ENCODE measurements around the gene DAPK1. TPM values are rescaled to one million over a fixed set of nuclear protein-coding genes. Genes with fewer than 3 reads are reported as not detected.

Gene DAPK1
- total and polyA plus RNA-seq, 3 donors from 2014 or later = 35.1 to 74.6 (median 71.0) TPM

DNA sequence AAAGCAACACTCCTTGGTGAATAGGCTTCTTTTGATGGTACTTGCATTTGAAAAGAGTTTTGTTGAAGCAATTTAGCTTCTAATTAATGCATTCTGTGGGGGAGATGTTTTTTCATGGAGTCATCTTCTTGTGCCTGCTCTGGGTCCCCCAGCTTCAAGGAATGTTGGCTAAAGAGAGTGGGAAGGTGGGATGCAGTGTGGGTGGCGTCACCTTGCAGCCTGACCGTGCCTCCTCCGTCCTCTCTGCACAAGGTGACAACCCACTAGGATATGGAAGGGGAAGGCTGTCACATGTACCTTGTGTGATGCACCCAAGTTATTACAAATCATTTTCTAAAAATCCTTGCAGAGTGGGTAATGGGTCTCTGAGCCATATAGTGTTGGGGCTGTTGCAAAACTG lies 70.7 kb downstream of the DAPK1 start:
- Histone ChIP-seq H3K36me3 (ENCODE audit: low read depth, missing control alignments) (no peaks in the 10 kb centered on the region), H3K4me3 (no peak overlapping the region), H3K4me1 (peaks cover 45% of the 10 kb centered on the region), H3K27ac (no peak overlapping the region), H3K27me3 (no peaks in the 10 kb centered on the region), H3K9me3 (no peaks in the 10 kb centered on the region)
- TF ChIP-seq, protein P1, sequence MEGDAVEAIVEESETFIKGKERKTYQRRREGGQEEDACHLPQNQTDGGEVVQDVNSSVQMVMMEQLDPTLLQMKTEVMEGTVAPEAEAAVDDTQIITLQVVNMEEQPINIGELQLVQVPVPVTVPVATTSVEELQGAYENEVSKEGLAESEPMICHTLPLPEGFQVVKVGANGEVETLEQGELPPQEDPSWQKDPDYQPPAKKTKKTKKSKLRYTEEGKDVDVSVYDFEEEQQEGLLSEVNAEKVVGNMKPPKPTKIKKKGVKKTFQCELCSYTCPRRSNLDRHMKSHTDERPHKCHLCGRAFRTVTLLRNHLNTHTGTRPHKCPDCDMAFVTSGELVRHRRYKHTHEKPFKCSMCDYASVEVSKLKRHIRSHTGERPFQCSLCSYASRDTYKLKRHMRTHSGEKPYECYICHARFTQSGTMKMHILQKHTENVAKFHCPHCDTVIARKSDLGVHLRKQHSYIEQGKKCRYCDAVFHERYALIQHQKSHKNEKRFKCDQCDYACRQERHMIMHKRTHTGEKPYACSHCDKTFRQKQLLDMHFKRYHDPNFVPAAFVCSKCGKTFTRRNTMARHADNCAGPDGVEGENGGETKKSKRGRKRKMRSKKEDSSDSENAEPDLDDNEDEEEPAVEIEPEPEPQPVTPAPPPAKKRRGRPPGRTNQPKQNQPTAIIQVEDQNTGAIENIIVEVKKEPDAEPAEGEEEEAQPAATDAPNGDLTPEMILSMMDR (IDR thresholded peaks at IDR 0.05) = no peak
- no peak for TF ChIP-seq POLR2A (IDR thresholded peaks at IDR 0.05)
- no peak for DNase-seq
- intact Hi-C loops (cut with DNase I; ENCODE audit: low total_unique reads) = no loop called here
- WGBS, 2 donors = 59 to 84% methylated on average over 3 of the region's 3 CpGs

DNA sequence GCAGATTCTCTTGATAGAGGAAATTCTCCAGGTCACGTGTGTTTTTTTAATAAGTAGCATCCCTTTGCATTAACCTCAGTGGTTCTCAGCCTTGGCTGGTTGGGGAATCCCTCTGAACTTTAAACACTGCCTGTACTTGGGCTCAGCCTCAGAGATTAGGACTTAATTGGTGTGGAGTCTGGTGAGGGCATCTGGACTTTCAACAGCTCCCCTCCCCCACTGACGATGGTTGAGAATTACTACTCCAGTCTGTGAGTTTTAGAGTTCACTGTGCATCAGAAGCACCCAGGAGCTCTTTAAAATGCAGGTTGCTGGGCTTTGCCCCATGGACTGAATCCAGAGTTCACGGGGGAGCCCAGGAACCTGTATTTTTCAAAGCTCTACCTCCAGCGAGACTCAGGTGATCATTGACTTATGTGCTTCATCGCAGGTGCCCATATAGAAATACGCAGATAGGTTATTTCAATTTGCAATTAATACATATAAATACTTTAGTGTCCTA lies 71.4 kb downstream of the DAPK1 start:
- no peak for DNase-seq
- Histone ChIP-seq H3K36me3 (ENCODE audit: low read depth, missing control alignments) (no peaks in the 10 kb centered on the region), H3K9me3 (no peaks in the 10 kb centered on the region), H3K4me3 (no peak overlapping the region), H3K4me1 (peaks cover 45% of the 10 kb centered on the region), H3K27ac (peak overlapping the region in 1 of 2 donors; percentile 64), H3K27me3 (no peaks in the 10 kb centered on the region)
- intact Hi-C loops (cut with DNase I; ENCODE audit: low total_unique reads) = no loop called here
- WGBS, 2 donors = 76 to 85% methylated on average over 6 of the region's 6 CpGs
- TF ChIP-seq, protein P1 (IDR thresholded peaks at IDR 0.05) = no peak
- no peak for TF ChIP-seq POLR2A (IDR thresholded peaks at IDR 0.05)

DNA sequence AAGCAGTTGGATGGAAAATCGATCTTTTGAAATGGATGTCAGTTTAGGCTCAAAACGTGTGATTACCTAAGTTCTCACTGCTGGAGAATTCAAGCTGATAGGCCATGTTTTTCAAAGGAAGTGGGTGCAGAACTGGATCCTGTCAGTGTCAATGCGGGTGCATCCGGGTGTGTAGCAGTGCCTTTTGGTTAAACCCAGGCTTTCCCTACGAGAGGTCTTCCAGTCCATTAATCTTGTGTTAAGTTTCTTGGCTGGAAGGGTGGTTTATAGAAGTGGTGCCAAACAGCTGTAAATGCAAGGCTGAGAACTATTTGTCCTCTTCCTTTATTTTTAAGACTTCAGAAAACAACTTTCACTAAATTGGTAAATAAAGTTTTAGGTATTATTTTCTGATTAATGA lies 71.9 kb downstream of the DAPK1 start:
- DNase-seq = peak; percentile 41
- Histone ChIP-seq H3K4me3 (no peak overlapping the region), H3K36me3 (ENCODE audit: low read depth, missing control alignments) (no peaks in the 10 kb centered on the region), H3K27me3 (no peaks in the 10 kb centered on the region), H3K9me3 (no peaks in the 10 kb centered on the region), H3K4me1 (peaks cover 45% of the 10 kb centered on the region), H3K27ac (peak overlapping the region in 1 of 2 donors; percentile 64)
- WGBS, 2 donors = 25 to 49% methylated on average over 5 of the region's 5 CpGs
- intact Hi-C loops (cut with DNase I; ENCODE audit: low total_unique reads) = no loop called here
- TF ChIP-seq POLR2A (IDR thresholded peaks at IDR 0.05) = no peak
- TF ChIP-seq, protein P1 (IDR thresholded peaks at IDR 0.05) = no peak

DNA sequence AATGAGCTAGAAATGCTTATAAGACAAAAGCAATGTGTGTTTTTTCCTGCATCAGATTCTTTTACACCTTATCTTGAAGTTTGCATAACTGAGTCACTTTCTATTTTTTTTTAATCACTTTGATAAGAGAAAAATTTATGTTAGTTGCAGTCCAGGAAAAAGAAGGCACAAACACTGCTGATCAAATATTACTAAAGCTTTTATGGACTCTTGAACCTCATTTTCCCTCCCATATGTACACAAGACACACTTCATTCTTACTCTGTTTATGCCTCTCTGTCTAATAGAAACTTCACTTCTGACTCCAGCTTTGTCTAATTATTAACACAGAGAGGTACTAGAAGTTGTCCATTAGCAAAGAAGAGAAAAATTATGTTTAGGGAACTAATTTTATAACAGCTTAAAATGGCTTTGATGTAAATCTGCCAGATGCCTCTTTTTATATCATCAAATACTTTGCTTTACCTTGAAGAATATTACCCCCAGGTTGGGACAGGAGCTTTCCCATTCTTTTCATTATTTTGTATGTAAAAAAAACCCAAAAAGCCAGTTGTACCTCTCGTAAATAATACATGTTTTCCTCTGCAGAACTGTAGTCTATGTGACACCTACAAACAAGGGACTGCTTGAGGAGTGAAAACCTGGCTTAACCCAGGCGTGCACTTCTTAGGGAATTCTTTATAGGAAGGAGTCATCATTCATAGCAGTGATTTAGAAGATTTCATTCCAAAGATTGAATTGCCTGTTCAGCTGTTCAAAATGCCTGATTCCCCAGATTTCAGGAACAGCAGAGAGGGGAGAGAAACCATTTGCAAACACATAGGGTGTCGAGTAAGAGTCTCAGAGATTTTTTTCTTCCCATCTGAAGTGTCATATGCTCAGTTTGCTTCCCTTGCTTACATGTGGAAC lies 72.6 kb downstream of the DAPK1 start:
- H3K4me1 ChIP-seq = peaks cover 40% of the 10 kb centered on the region

More for the DNA sequence above, 72.6 kb downstream of the DAPK1 start:
- intact Hi-C loops (cut with DNase I; ENCODE audit: low total_unique reads) = no loop called here
- Histone ChIP-seq H3K36me3 (ENCODE audit: low read depth, missing control alignments) (no peaks in the 10 kb centered on the region), H3K27me3 (no peaks in the 10 kb centered on the region), H3K9me3 (no peaks in the 10 kb centered on the region), H3K27ac (peak overlapping the region; percentile 3 to 64), H3K4me3 (no peak overlapping the region)
- TF ChIP-seq POLR2A (IDR thresholded peaks at IDR 0.05) = no peak
- TF ChIP-seq, protein P1 (IDR thresholded peaks at IDR 0.05) = no peak
- 53 to 61% methylated on average over 3 of the region's 3 CpGs for WGBS, 2 donors
- no peak for DNase-seq

Data from testis (tissue), 3 donors.